HepG2 (cell line): ENCODE data around the gene MSMP. TPM values are rescaled to one million over a fixed set of nuclear protein-coding genes. Genes with fewer than 3 reads are reported as not detected.

Source experiments
- ATAC-seq: fragments of 200-7000 bp; cut with Tn5 transposase; 3 replicates; pipeline ENCODE4 v1.9.1; 2020; ENCODE audit warnings: mild to moderate bottlenecking, moderate library complexity
- BruUV-seq: library from RNA; stranded (reverse); fragments of 400-500 nt; replicated peaks from 2 replicates; lab custom pipeline; 2021; lab: Mats Ljungman, UMichigan
- CTCF ChIA-PET: fragments of 300-600 bp; formaldehyde crosslinking; extraction: SDS; loops from one replicate; lab custom pipeline; 2021; ENCODE audit warnings: low total read pairs, inconsistent platforms, low intra/inter-chr PET ratio; lab: Yijun Ruan, JAX
- POLR2A ChIA-PET: fragments of 350-600 bp; sonication (Branson Sonifier 250); formaldehyde crosslinking; loops from one replicate; lab custom pipeline; 2020; ENCODE audit warnings: antibody characterized with exemption, inconsistent platforms; lab: Yijun Ruan, JAX
- DNase-seq: peaks from one replicate; pipeline ENCODE4 v3.0.0-alpha.2; 2015; ENCODE audit warnings: low spot score
- FAIRE-seq: peaks from 3 replicates; lab custom pipeline; 2011; peaks lifted over from hg19 to GRCh38; lab: Jason Lieb, UNC
- H2AFZ ChIP-seq: one replicate; pipeline ENCODE4 v1.6.1; 2011; ENCODE audit warnings: low read length, inconsistent platforms
- H3K27ac ChIP-seq: fragments of 300-600 bp; 3 replicates; pipeline ENCODE4 v1.8.0; 2011; ENCODE audit warnings: mixed run types, mild to moderate bottlenecking, mixed read lengths, low read length, inconsistent platforms; ENCODE audit not compliant: insufficient read depth; ENCODE audit errors: extremely low read length
- H3K27me3 ChIP-seq, 2 experiments: fragments of 200-600 bp in 1 of 2; 2 replicates in 1 of 2; 3 replicates in 1 of 2; pipeline versions ENCODE4 v1.6.0 to v1.8.0; 2011; ENCODE audit warnings: low read length in 2 of 2, mild to moderate bottlenecking in 2 of 2, moderate library complexity in 2 of 2, inconsistent platforms in 1 of 2; ENCODE audit not compliant: insufficient read depth in 2 of 2, control insufficient read depth in 1 of 2
- H3K36me3 ChIP-seq, 2 experiments: fragments of 200-600 bp in 1 of 2; replicated peaks in 1 of 2; 2 replicates in 1 of 2; 3 replicates in 1 of 2; pipeline versions ENCODE4 v1.5.1 to v1.8.0; 2011; ENCODE audit warnings: low read length in 2 of 2, inconsistent platforms in 1 of 2; ENCODE audit not compliant: insufficient read depth in 2 of 2, control insufficient read depth in 1 of 2
- H3K4me1 ChIP-seq: 2 replicates; pipeline ENCODE4 v1.5.1; 2012; ENCODE audit warnings: low read length, inconsistent platforms; ENCODE audit not compliant: insufficient read depth
- H3K4me2 ChIP-seq: 2 replicates; pipeline ENCODE4 v1.6.0; 2011; ENCODE audit warnings: low read depth, low read length, inconsistent platforms
- H3K4me3 ChIP-seq, 3 experiments: fragments of 200-600 bp in 1 of 3; sonication (generic), shearing (Covaris generic) in 1 of 3; replicated peaks in 1 of 3; 2 replicates each; pipeline ENCODE4 v1.5.1; 2011 to 2016; ENCODE audit warnings: low read length in 3 of 3, inconsistent platforms in 2 of 3, low read depth in 2 of 3, mild to moderate bottlenecking in 2 of 3, control low read depth in 1 of 3, mixed read lengths in 1 of 3; ENCODE audit not compliant: insufficient read depth in 1 of 3
- H3K79me2 ChIP-seq: one replicate; pipeline ENCODE4 v1.6.1; 2011; ENCODE audit warnings: low read length, inconsistent platforms; ENCODE audit not compliant: insufficient read depth
- H3K9ac ChIP-seq: 2 replicates; pipeline ENCODE4 v1.6.0; 2011; ENCODE audit warnings: mild to moderate bottlenecking, low read depth, low read length, inconsistent platforms; ENCODE audit not compliant: insufficient read depth
- H3K9me3 ChIP-seq: 2 replicates; pipeline ENCODE4 v1.5.1; 2012; ENCODE audit warnings: mild to moderate bottlenecking, low read length
- H4K20me1 ChIP-seq: 2 replicates; pipeline ENCODE4 v1.6.0; 2011; ENCODE audit warnings: inconsistent platforms, mild to moderate bottlenecking, low read length, moderate library complexity; ENCODE audit not compliant: insufficient read depth
- HCFC1 ChIP-seq: fragments of 150-350 bp; IDR thresholded peaks from 2 replicates; pipeline ENCODE4 v1.6.1; 2014; ENCODE audit warnings: low read depth, low read length
- PBX2 ChIP-seq: IDR thresholded peaks from 2 replicates; pipeline ENCODE4 v1.6.1; 2016; ENCODE audit warnings: control low read depth
- PHF8 ChIP-seq: sonication (generic); formaldehyde crosslinking; IDR thresholded peaks from 2 replicates; pipeline ENCODE4 v1.5.0; 2020; ENCODE audit warnings: missing genetic modification reagents
- RBFOX2 ChIP-seq: fragments of 200-400 bp; formaldehyde crosslinking; IDR thresholded peaks from 2 replicates; pipeline ENCODE4 v1.6.1; 2017; ENCODE audit warnings: low read depth, mild to moderate bottlenecking, low read length
- ZGPAT ChIP-seq: IDR thresholded peaks from 2 replicates; pipeline ENCODE4 v1.6.1; 2016; ENCODE audit warnings: mild to moderate bottlenecking
- ZNF7 ChIP-seq: IDR thresholded peaks from 2 replicates; pipeline ENCODE4 v1.6.1; 2016; ENCODE audit warnings: missing biosample characterization, missing genetic modification reagents
- ZNF768 ChIP-seq: sonication (generic); formaldehyde crosslinking; IDR thresholded peaks from 2 replicates; pipeline ENCODE4 v1.4.0; 2020; ENCODE audit warnings: missing genetic modification reagents
- ZNF784 ChIP-seq: sonication (generic); formaldehyde crosslinking; IDR thresholded peaks from 2 replicates; pipeline ENCODE4 v1.5.1; 2020; ENCODE audit warnings: missing genetic modification reagents, mild to moderate bottlenecking, borderline replicate concordance
- WGBS: methylation state at CpG from one replicate; pipeline ENCODE4 v1.1.6; 2017; ENCODE audit warnings: low lambda C conversion rate; 5-methylcytosine and 5-hydroxymethylcytosine counted together
- in situ Hi-C: cut with HindIII; loops from 2 replicates; pipeline ENCODE4 v1.10.0; 2017; ENCODE audit warnings: low pct_unique_long_range_greater_than_20kb; ENCODE audit not compliant: extremely low pct_ligation_motif_present
- intact Hi-C: fragments of 100-400 bp; cut with micrococcal nuclease; formaldehyde crosslinking; loops from one replicate; pipeline ENCODE4 v1.10.0; 2022; ENCODE audit not compliant: unreplicated experiment
- polyA plus RNA-seq, 8 experiments: library from polyadenylated mRNA; depleted of rRNA in 3 of 8; stranded (reverse) in 7 of 8; unstranded in 1 of 8; fragments of >200 nt; fragmentation: Illumina TruSeq in 4 of 8; extraction: Trizol in 4 of 8; gene quantifications; 2 replicates each; pipeline versions ENCODE4 v1.2.1 to v1.2.3, GENCODE V29; 2011 to 2016; ENCODE audit warnings: low read depth in 4 of 8, missing spikeins in 1 of 8, mixed read lengths in 1 of 8; ENCODE audit not compliant: insufficient read depth in 1 of 8
- total RNA-seq, 5 experiments: library from RNA; depleted of rRNA; stranded (reverse); fragments of >200 nt; fragmentation: Illumina TruSeq; extraction: Trizol; gene quantifications; 2 replicates each; pipeline ENCODE4 v1.2.3, GENCODE V29; 2016; ENCODE audit warnings: low read depth in 1 of 5

Gene MSMP
- total and polyA plus RNA-seq, 2 of the 13 experiments (the other 11 are each of a cell fraction or from before 2014, with no cell fraction given), result 0.24 to 0.46 TPM

GRCh38 chr9:35743452-35743851, 10.6 kb downstream of the MSMP start (continued):
- TF ChIP-seq ZGPAT (CRISPR knock-in tag), result no peak
- TF ChIP-seq HCFC1, result no peak
- TF ChIP-seq ZNF768, result no peak
- TF ChIP-seq PHF8, result no peak
- no peak for TF ChIP-seq ZNF7 (CRISPR knock-in tag)
- TF ChIP-seq PBX2 (CRISPR knock-in tag), result no peak
- TF ChIP-seq, all 625 proteins: peak for 0

GRCh38 chr9:35741740-35742139, 12.3 kb downstream of the MSMP start:
- no peak for DNase-seq
- BruUV-seq, result no TSS peak
- peak; percentile 49; the same call in 1 of the 2 replicates for TF ChIP-seq RBFOX2
- TF ChIP-seq ZNF784 (CRISPR knock-in tag), result no peak
- Histone ChIP-seq H3K9me3 (no peaks in the 10 kb centered on the region), H4K20me1 (peaks cover 19% of the 10 kb centered on the region), H3K4me3 (no peak overlapping the region), H2AFZ (no peak overlapping the region), H3K4me1 (peaks cover 23% of the 10 kb centered on the region), H3K9ac (no peak overlapping the region), H3K27ac (no peak overlapping the region), H3K4me2 (no peak overlapping the region), H3K79me2 (peaks cover 33% of the 10 kb centered on the region), H3K27me3 (no peaks in the 10 kb centered on the region), H3K36me3 (peaks cover 48 to 79% of the 10 kb centered on the region in 2 experiments)
- no peak for ATAC-seq
- in situ Hi-C loops (no loop called here), intact Hi-C loops (no loop called here)
- WGBS, result 94% methylated on average over 7 of the region's 7 CpGs
- FAIRE-seq, result no peak
- ChIA-PET POLR2A (interaction anchor here (2.5 kb wide), 1 partner anchor 10 kb away, joined by 11 read pairs; the partner anchor contains the start of genes CREB3 and TLN1), CTCF (no interaction called here)
